Urothelium cell line (cell line): Measurements from ENCODE around the gene CHST5.

ENCODE experiments used
- DNase-seq: peaks from one replicate; pipeline ENCODE4 v3.0.0; 2011; ENCODE audit warnings: low spot score, mixed read lengths
- FAIRE-seq: peaks from 2 replicates; lab custom pipeline; 2011; peaks lifted over from hg19 to GRCh38; lab: Jason Lieb, UNC

Gene CHST5

GRCh38 chr16:75481475-75481874 lies 54.4 kb downstream of the CHST5 start:
- FAIRE-seq (no peak), DNase-seq (no peak)

DNA sequence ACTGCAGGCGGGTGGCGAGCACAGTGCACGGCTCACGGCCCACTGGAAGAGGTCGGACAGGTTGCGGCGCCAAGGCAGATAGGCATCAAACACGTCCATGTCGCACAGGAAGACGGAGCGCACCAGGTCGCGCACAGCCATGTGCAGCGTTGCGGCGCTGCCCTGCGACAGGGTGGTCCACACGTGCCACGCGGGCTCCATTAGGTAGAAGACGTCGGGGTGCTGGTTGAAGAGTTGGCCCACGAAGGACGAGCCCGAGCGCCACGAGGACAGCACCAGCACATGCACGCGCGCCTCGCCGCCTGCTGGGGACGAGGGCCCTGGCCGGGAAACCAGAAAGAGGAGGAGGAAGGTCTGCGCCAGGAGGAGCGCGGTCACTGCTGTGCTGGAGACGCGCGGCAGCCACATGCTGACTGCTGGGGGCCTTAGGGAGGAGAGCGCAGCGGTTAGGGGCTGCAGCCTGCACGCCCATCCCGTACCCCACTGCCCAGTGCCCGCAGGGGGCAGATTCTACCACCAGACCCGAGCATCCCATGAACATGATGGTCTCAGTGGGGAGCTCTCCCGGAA lies 56.4 kb downstream of the CHST5 start:
- FAIRE-seq (no peak), DNase-seq (no peak)
